ENCODE results near the gene KCNN3.

DNA sequence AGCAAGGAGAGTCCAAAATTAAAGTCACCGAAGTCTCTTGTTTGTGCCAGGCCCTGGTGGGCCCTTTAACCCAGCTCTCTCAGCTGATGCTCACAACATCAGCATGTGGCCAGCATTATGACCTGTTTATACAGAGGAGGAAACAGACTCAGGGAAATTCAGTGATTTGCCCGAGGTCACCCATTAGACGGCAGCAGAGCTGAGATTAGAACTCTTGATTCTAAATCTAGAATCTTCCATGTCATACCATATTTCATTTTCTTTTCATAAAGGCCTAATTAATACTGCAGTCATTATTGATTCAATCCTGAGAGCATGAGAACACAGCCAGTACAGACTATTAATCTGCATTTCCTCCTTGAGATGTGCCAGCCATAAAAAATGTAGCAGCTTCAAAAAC lies 63.7 kb downstream of the KCNN3 start:
- TF ChIP-seq, protein P1, sequence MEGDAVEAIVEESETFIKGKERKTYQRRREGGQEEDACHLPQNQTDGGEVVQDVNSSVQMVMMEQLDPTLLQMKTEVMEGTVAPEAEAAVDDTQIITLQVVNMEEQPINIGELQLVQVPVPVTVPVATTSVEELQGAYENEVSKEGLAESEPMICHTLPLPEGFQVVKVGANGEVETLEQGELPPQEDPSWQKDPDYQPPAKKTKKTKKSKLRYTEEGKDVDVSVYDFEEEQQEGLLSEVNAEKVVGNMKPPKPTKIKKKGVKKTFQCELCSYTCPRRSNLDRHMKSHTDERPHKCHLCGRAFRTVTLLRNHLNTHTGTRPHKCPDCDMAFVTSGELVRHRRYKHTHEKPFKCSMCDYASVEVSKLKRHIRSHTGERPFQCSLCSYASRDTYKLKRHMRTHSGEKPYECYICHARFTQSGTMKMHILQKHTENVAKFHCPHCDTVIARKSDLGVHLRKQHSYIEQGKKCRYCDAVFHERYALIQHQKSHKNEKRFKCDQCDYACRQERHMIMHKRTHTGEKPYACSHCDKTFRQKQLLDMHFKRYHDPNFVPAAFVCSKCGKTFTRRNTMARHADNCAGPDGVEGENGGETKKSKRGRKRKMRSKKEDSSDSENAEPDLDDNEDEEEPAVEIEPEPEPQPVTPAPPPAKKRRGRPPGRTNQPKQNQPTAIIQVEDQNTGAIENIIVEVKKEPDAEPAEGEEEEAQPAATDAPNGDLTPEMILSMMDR (IDR thresholded peaks at IDR 0.05) = no peak
- no peak for TF ChIP-seq EZH2 (IDR thresholded peaks at IDR 0.05; ENCODE audit: borderline replicate concordance, insufficient read depth, low read depth, low read length, poor library complexity, severe bottlenecking)

Data from B cell (primary cell).